BLaER1 treated with 17β-estradiol and CSF1 and Interleukin-3, amounts not matched to agents 10 nM and 100 nM (cell line): ENCODE results near the gene LPP.
"Not testable (repeated sequence)": the region's sequence is repeated elsewhere in the genome, so short reads cannot be mapped to it uniquely, and the experiment has no call there.

ENCODE experiments used
- H3K27ac ChIP-seq, 11 experiments: shearing (Covaris generic); formaldehyde crosslinking; 2 replicates each; pipeline ENCODE4 v1.8.1; 2022
- H3K27me3 ChIP-seq, 11 experiments: shearing (Covaris generic); formaldehyde crosslinking; 2 replicates each; pipeline ENCODE4 v1.8.1; 2022
- H3K36me3 ChIP-seq, 11 experiments: shearing (Covaris generic); formaldehyde crosslinking; 2 replicates each; pipeline ENCODE4 v1.8.1; 2022
- H3K4me1 ChIP-seq, 10 experiments: shearing (Covaris generic); formaldehyde crosslinking; 2 replicates each; pipeline ENCODE4 v1.8.1; 2022
- H3K4me2 ChIP-seq, 11 experiments: shearing (Covaris generic); formaldehyde crosslinking; 2 replicates each; pipeline ENCODE4 v1.8.1; 2022
- H3K4me3 ChIP-seq, 10 experiments: shearing (Covaris generic); formaldehyde crosslinking; 2 replicates each; pipeline ENCODE4 v1.8.1; 2022
- H3K9ac ChIP-seq, 11 experiments: shearing (Covaris generic); formaldehyde crosslinking; 2 replicates each; pipeline ENCODE4 v1.8.1; 2022
- H3K9me3 ChIP-seq, 11 experiments: shearing (Covaris generic); formaldehyde crosslinking; replicated peaks in 1 of 11; 2 replicates each; pipeline ENCODE4 v1.8.1; 2022
- H4K20me1 ChIP-seq, 11 experiments: shearing (Covaris generic); formaldehyde crosslinking; 2 replicates each; pipeline ENCODE4 v1.8.1; 2022
- Cebpa-rat ChIP-seq, 11 experiments: shearing (Covaris generic); IDR thresholded peaks; 2 replicates each; pipeline ENCODE4 v1.8.1; 2022

The LPP gene

GRCh38 chr3:188434594-188434993, 280.6 kb downstream of the LPP start:
- no peak for TF ChIP-seq Cebpa-rat (IDR thresholded peaks at IDR 0.05)
- peak overlapping the region; percentile 13 to 82 (median 73); a peak in 20 of 22 replicates for H3K4me2 ChIP-seq
- peak overlapping the region in 4 of 11 experiments; percentile 22 to 90 (median 88); a peak in 6 of 22 replicates for H3K9ac ChIP-seq
- peaks cover 0 to 11% (median 0%) of the 10 kb centered on the region in 11 experiments; a peak in 3 of 22 replicates for H3K9me3 ChIP-seq
- no peaks in the 10 kb centered on the region for H4K20me1 ChIP-seq
- H3K36me3 ChIP-seq: peaks cover 0 to 12% (median 3%) of the 10 kb centered on the region in 11 experiments; a peak in 1 of 22 replicates
- H3K27me3 ChIP-seq: no peaks in the 10 kb centered on the region
- peak overlapping the region in 10 of 11 experiments; percentile 12 to 98 (median 84); a peak in 16 of 22 replicates for H3K27ac ChIP-seq
- H3K4me1 ChIP-seq: peaks cover 72 to 99% (median 83%) of the 10 kb centered on the region in 10 experiments
- H3K4me3 ChIP-seq: no peak overlapping the region; a peak in 1 of 20 replicates

GRCh38 chr3:188435266-188435665, 281.3 kb downstream of the LPP start:
- Histone ChIP-seq H3K27ac (peak overlapping the region in 5 of 11 experiments; percentile 88 to 98 (median 95); a peak in 7 of 22 replicates), H3K36me3 (peaks cover 0 to 12% (median 3%) of the 10 kb centered on the region in 11 experiments; a peak in 1 of 22 replicates), H4K20me1 (no peaks in the 10 kb centered on the region), H3K4me3 (no peak overlapping the region), H3K27me3 (no peaks in the 10 kb centered on the region), H3K9me3 (peaks cover 0 to 11% (median 0%) of the 10 kb centered on the region in 11 experiments; a peak in 3 of 22 replicates), H3K4me2 (peak overlapping the region in 4 of 11 experiments; percentile 73 to 82 (median 79); a peak in 4 of 22 replicates), H3K4me1 (peaks cover 72 to 99% (median 83%) of the 10 kb centered on the region in 10 experiments), H3K9ac (peak overlapping the region in 2 of 11 experiments; percentile 89 to 90; a peak in 3 of 22 replicates)
- TF ChIP-seq Cebpa-rat (IDR thresholded peaks at IDR 0.05): no peak

GRCh38 chr3:188437926-188438325, 284.0 kb downstream of the LPP start:
- Histone ChIP-seq H3K4me3 (no peak overlapping the region), H4K20me1 (no peaks in the 10 kb centered on the region), H3K27ac (peak overlapping the region; percentile 32 to 98 (median 82); a peak in 19 of 22 replicates), H3K4me1 (peaks cover 68 to 98% (median 79%) of the 10 kb centered on the region in 10 experiments), H3K36me3 (peaks cover 0 to 20% (median 7%) of the 10 kb centered on the region in 11 experiments; a peak in 6 of 22 replicates), H3K4me2 (peak overlapping the region; percentile 71 to 88 (median 81)), H3K9me3 (peaks cover 0 to 18% (median 11%) of the 10 kb centered on the region in 11 experiments; a peak in 14 of 22 replicates), H3K9ac (peak overlapping the region in 2 of 11 experiments; percentile 82 to 88; a peak in 2 of 22 replicates), H3K27me3 (no peaks in the 10 kb centered on the region)
- no peak for TF ChIP-seq Cebpa-rat (IDR thresholded peaks at IDR 0.05)

GRCh38 chr3:188439080-188439479, 285.1 kb downstream of the LPP start:
- Histone ChIP-seq H3K9me3 (peaks cover 0 to 30% (median 22%) of the 10 kb centered on the region in 11 experiments; a peak in 20 of 22 replicates), H3K4me3 (peak overlapping the region in 7 of 10 experiments; percentile 1 to 25 (median 8); a peak in 4 of 20 replicates), H3K27ac (peak overlapping the region; percentile 80 to 98 (median 85)), H3K36me3 (peaks cover 0 to 30% (median 12%) of the 10 kb centered on the region in 11 experiments; a peak in 8 of 22 replicates), H3K4me2 (peak overlapping the region; percentile 71 to 88 (median 81)), H4K20me1 (no peaks in the 10 kb centered on the region), H3K27me3 (no peaks in the 10 kb centered on the region), H3K9ac (peak overlapping the region; percentile 60 to 88 (median 69)), H3K4me1 (peaks cover 60 to 98% (median 68%) of the 10 kb centered on the region in 10 experiments)
- TF ChIP-seq Cebpa-rat (IDR thresholded peaks at IDR 0.05): no peak

- H3K4me3 ChIP-seq: no peak overlapping the region
- H3K27me3 ChIP-seq: no peaks in the 10 kb centered on the region
- TF ChIP-seq Cebpa-rat (IDR thresholded peaks at IDR 0.05): no peak
- H3K27ac ChIP-seq: peak overlapping the region; percentile 80 to 98 (median 85); a peak in 21 of 22 replicates
- peaks cover 0 to 30% (median 12%) of the 10 kb centered on the region in 11 experiments; a peak in 8 of 22 replicates for H3K36me3 ChIP-seq
- H3K4me1 ChIP-seq: peaks cover 53 to 85% (median 59%) of the 10 kb centered on the region in 10 experiments
- peaks cover 5 to 42% (median 33%) of the 10 kb centered on the region in 11 experiments; a peak in 21 of 22 replicates for H3K9me3 ChIP-seq
- H3K9ac ChIP-seq: peak overlapping the region in 5 of 11 experiments; percentile 17 to 88 (median 82); a peak in 6 of 22 replicates
- H4K20me1 ChIP-seq: no peaks in the 10 kb centered on the region
- peak overlapping the region; percentile 71 to 88 (median 81); a peak in 21 of 22 replicates for H3K4me2 ChIP-seq
Measured at GRCh38 chr3:188440340-188440972, 286.5 kb downstream of the LPP start.

GRCh38 chr3:188442430-188442829, 288.5 kb downstream of the LPP start:
- peaks cover 0 to 20% (median 10%) of the 10 kb centered on the region in 11 experiments; a peak in 7 of 22 replicates for H3K36me3 ChIP-seq
- H3K27me3 ChIP-seq: no peaks in the 10 kb centered on the region
- H3K9ac ChIP-seq: no peak overlapping the region
- peaks cover 63 to 84% (median 75%) of the 10 kb centered on the region in 10 experiments for H3K4me1 ChIP-seq
- H3K4me2 ChIP-seq: peak overlapping the region in 10 of 11 experiments; percentile 3 to 50 (median 28); a peak in 17 of 22 replicates
- H3K4me3 ChIP-seq: no peak overlapping the region
- H3K27ac ChIP-seq: peak overlapping the region in 5 of 11 experiments; percentile 3 to 40 (median 24); a peak in 7 of 22 replicates
- no peaks in the 10 kb centered on the region for H4K20me1 ChIP-seq
- peaks cover 5 to 42% (median 33%) of the 10 kb centered on the region in 11 experiments; a peak in 21 of 22 replicates for H3K9me3 ChIP-seq
- no peak for TF ChIP-seq Cebpa-rat (IDR thresholded peaks at IDR 0.05)

- not testable (repeated sequence) for H3K27me3 ChIP-seq, H3K9ac ChIP-seq, H3K4me3 ChIP-seq, H3K27ac ChIP-seq, H4K20me1 ChIP-seq
- peaks cover 48 to 73% (median 64%) of the 10 kb centered on the region in 10 experiments for H3K4me1 ChIP-seq
- peak overlapping the region in 1 of 11 experiments; percentile 82; a peak in 1 of 22 replicates for H3K4me2 ChIP-seq
- H3K9me3 ChIP-seq: peaks cover 5 to 42% (median 33%) of the 10 kb centered on the region in 11 experiments; a peak in 21 of 22 replicates
- H3K36me3 ChIP-seq: peaks cover 0 to 20% (median 10%) of the 10 kb centered on the region in 11 experiments; a peak in 7 of 22 replicates
Measured at GRCh38 chr3:188445175-188445574, 291.2 kb downstream of the LPP start.

- no peak for TF ChIP-seq Cebpa-rat (IDR thresholded peaks at IDR 0.05)
- Histone ChIP-seq H3K4me2 (peak overlapping the region; percentile 30 to 82 (median 65)), H3K4me1 (peaks cover 39 to 65% (median 56%) of the 10 kb centered on the region in 10 experiments), H4K20me1 (no peaks in the 10 kb centered on the region), H3K27ac (peak overlapping the region; percentile 13 to 68 (median 44); a peak in 18 of 22 replicates), H3K36me3 (peaks cover 0 to 20% (median 10%) of the 10 kb centered on the region in 11 experiments; a peak in 7 of 22 replicates), H3K4me3 (no peak overlapping the region), H3K9ac (peak overlapping the region in 8 of 11 experiments; percentile 15 to 62 (median 38); a peak in 10 of 22 replicates), H3K9me3 (peaks cover 5 to 42% (median 33%) of the 10 kb centered on the region in 11 experiments; a peak in 21 of 22 replicates), H3K27me3 (no peaks in the 10 kb centered on the region)
Measured at GRCh38 chr3:188446014-188446413, 292.1 kb downstream of the LPP start.
